DMS153 (cell line): ENCODE data around the gene VCAM1.
"Not testable (repeated sequence)": the region's sequence is repeated elsewhere in the genome, so short reads cannot be mapped to it uniquely, and the experiment has no call there.

ENCODE experiments used
- DNase-seq: peaks from one replicate; lab custom pipeline; 2025; lab: John Stamatoyannopoulos, UW

VCAM1 gene

GRCh38 chr1:100778748-100779147 is 59.2 kb downstream of the VCAM1 start:
- no peak for DNase-seq

- DNase-seq, result no peak
These were observed 61.3 kb downstream of the VCAM1 start for GRCh38 chr1:100780814-100781213.

GRCh38 chr1:100781728-100782127 is 62.2 kb downstream of the VCAM1 start:
- DNase-seq, result not testable (repeated sequence)

- no peak for DNase-seq
These were observed 63.0 kb downstream of the VCAM1 start for GRCh38 chr1:100782473-100783039.

GRCh38 chr1:100785470-100786052 is 66.0 kb downstream of the VCAM1 start:
- no peak for DNase-seq

- no peak for DNase-seq
These were observed 67.3 kb downstream of the VCAM1 start for GRCh38 chr1:100786870-100787269.
